HG03196 (cell line): ENCODE measurements around the gene MVD.

Experiments
- ATAC-seq: cut with Tn5 transposase; IDR thresholded peaks from one replicate; pipeline ENCODE4 v1.9.1; 2021; ENCODE audit not compliant: unreplicated experiment

The MVD gene

DNA sequence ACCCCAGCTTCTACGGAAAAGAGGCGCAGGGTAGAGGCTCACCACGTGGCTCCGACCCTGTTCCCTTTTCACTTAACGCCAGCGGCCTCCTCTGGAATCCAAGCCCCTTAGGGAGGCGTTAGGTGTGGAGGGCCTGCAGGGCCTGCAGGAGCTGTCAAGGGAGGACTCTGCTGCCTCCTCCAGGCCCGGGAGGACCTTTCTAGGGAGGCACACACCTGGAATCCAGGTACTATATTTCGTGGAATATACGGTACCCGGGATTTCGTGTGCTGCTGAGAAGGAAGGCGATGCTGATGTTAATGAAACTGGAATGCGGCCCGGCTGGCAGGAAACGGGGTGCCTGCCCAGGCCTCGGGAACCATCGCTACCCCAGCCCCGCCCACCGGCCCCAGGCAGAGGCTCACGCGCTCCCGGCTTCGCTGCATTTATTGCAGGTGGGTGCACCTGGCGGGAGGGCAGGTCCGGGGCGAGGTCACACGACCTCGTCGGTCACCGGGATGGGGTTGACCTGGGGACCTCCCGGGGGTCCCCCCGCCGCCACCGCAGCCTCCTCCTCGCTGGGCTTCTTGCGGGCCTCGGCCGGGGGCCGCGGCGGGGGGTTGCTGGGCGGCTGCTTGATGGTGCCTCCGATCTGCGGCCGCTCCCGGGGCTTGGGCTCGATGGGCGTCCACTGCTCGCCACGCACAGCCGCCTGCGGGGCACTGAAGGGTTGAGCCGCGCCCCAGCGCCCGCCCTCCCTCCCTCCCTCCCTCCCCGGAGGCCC lies 19.8 kb downstream of the MVD start:
- no peak for ATAC-seq

DNA sequence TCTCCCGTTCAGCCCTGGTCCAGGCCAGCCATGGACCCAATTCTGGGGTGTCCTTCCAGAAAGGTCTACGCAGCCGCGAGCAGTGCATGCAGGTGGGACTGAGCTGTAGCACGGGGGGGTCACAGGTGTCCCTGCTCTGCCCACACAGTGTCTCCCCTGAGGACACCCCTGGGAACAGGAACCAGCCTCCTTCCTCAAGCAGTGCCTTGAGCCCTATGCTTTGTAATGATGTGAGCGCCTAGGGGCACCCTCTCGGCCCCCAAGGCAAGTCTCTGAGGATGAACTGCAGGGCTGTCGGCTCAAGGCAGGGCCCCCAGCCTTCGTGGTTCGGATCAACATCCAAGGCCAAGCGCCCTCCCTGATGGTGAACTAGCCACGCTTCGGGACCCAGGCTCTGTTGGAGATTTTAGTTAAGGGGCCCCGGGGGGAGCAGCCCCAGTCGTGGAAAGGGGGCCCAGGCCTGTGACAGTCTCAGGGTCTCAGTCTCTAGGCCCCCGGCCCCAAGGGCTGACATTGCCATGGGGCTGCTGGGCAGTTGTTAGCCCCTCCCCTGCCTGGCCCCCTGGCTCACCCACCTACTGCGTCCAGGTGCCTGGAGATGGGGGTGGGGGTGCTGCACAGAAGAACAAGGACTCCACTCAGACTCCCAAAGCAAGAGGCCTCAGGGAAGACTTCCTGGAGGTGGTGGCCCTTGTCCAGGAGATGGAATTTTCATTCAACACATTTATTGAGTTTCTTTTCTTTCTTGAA lies 22.2 kb downstream of the MVD start:
- no peak for ATAC-seq

- no peak for ATAC-seq
Observed at GRCh38 chr16:88640039-88640495, 22.8 kb downstream of the MVD start.

- no peak for ATAC-seq
Observed at GRCh38 chr16:88639231-88640038, 23.5 kb downstream of the MVD start.

- no peak for ATAC-seq
Observed at GRCh38 chr16:88638323-88639230, 24.3 kb downstream of the MVD start, which contains the start of gene IL17C. IL17C (plus strand) TSS chr16:88638572; CDS start chr16:88638642, 70 bp downstream.

- no peak for ATAC-seq
Observed at GRCh38 chr16:88636488-88637265, 26.2 kb downstream of the MVD start.

DNA sequence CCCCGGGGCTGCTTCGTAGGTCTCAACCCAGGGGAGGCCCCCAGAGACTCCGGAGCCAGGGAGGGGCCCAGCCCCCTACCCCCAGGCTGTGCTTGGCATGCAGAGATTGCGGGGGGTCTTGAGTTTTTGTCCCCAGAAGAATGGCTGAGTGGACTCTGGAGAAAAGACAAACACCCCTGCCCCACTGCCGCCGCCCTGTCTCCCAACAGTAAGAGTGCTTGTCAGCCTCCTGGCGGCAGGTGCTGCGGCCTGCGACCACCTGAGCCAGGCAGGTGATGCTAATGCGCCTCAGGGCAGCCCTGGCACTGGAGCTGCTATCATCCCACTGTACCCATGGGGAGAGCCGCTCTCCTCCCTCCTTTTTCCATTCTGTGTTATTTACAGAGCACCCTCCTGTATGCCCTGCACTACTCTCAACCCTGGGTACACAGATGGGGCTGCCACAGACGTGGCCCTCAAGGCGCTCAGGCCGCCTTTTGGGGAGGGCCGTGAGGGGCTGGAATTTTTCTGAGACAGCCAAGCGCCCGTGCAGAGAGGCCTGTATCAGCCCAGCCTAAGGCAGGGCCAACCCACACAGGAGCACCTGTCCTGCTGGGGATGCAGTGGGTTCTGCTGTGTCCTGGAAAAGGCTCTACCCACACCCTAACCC lies 27.1 kb downstream of the MVD start:
- ATAC-seq: no peak

GRCh38 chr16:88634994-88635670 lies 27.8 kb downstream of the MVD start:
- ATAC-seq: peak; percentile 7

DNA sequence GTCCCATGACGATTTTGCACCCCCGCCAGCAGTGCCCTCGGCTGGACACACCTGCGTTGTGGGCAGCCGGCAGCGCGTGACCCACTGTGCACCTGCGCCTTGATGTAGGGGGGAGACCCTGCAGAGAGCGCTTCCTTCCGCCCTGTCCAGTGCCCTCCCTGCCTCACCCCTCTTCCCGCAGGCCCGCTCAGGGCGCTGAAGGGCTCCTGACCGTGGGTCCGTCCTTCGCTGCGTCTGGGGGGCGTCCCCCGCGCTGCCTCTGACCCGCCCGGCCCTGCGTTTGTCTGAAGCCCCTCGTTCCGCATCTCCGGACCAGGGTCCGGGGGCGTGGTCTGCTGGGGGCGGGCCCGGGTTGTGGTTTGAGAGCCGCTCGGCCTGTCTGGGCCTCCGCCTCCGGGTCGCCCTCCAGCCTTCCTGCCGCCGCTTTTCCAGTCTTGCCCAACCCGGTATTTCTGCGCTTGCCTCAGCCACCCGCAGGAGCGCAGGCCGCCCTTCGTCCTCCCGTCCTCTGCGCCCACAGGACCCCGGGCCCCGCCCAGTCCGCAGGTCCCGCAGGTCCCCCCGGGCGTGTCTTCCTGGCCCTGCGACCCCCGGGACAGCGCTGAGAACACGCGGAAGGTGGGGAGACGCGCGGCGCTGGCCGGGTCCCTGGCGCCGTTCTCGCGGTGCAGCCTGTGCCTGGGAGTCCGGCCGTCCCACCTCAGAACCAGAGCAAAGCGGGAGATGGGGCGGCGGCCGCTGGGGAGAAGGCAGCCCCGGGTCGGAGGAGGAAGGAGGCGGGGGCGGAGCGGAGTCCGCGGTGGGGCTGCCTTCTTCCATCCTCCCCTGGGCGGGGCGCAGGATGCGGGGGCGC lies 28.5 kb downstream of the MVD start:
- peak; percentile 49 for ATAC-seq

DNA sequence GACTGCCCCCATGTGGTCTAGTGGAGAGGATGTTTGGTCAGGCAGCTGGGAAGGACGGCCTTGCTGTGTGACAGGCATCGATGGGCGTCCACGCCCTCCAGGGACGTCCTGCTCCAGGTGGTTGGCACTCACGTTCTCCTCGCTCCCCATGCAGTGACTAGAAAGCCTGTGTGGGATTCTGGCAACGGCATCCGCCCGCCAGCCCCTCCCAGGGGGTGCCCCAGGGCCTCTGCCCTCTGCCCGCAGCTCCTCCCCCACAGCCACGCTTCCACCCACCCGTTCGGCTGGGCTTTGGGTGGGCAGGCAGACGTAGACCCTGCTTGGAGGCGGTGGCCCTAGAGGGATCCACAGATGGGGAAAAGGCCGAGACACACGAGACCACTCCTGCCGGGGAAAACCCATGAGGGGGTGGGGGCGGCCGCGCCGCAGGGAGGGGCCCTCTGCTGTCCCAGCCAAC lies 29.2 kb downstream of the MVD start:
- ATAC-seq: peak; percentile 37

- no peak for ATAC-seq
Observed at GRCh38 chr16:88632587-88632930, 30.3 kb downstream of the MVD start.

DNA sequence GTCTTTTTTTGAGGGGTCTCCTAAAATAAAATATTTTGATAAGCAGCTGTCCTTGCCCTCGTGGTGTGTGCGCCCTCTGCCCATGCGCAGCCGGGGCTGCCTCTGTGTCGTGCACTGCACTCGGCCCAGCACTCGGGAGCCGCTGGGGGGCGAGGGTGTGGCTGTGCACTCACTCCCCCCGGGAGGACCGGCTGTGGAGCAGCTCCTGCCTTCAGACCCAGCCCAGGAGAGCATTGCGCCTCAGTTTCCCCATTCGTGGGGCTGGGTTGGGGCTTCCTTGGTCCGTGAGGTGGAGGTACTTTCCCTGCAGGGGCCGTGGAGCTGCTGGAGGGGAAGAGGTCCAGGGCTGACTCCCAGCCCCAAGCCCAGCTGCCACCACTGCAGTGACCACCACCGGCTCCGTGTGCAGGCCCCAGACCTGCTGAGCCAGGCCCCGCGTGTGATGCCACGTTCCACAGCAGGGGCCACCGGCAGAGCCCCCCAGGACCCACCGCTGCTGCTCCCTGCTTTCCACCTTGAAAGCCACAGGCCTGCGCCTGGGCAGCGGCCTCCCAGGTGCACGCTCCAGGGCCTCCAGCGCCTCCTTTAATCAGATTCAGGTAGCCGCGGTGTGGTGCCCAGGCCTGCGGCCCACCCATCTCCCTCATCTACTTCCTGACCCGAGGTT lies 30.8 kb downstream of the MVD start:
- no peak for ATAC-seq

GRCh38 chr16:88631384-88631783 lies 31.5 kb downstream of the MVD start:
- ATAC-seq: no peak

GRCh38 chr16:88630941-88631340 lies 31.9 kb downstream of the MVD start:
- ATAC-seq: no peak

- no peak for ATAC-seq
Observed at GRCh38 chr16:88630433-88630832, 32.5 kb downstream of the MVD start.

GRCh38 chr16:88629835-88630234 lies 33.1 kb downstream of the MVD start:
- ATAC-seq: no peak

DNA sequence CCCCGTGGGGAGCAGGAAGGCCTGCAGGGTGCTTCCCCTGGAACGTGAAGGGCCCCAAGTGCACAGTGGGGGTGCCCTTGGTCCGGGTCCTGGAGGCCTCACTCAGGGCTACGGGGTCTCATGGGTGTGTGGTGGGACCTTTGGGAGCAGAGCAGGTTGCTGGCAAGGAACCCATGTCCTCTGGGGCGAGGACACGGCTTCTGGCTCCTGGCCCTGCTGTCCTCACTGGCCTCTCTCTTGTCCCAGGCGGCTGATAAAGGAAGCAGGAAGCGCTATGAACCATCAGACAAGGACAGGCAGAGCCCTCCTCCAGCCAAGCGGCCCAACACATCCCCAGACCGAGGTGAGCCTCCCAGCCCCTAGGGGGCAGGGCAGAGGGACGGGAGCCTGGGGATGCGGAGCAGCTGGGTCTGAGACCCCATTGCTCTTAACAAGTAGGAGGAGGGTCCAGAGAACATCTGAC lies 34.3 kb downstream of the MVD start:
- no peak for ATAC-seq
